Activated T-cell treated with anti-CD3 and anti-CD28 coated beads for 4 hours (primary cell): ENCODE measurements around the gene GSG1L2.

Experiments
- DNase-seq: peaks from one replicate; pipeline ENCODE4 v3.0.0-alpha.2; 2020

Gene GSG1L2

DNA sequence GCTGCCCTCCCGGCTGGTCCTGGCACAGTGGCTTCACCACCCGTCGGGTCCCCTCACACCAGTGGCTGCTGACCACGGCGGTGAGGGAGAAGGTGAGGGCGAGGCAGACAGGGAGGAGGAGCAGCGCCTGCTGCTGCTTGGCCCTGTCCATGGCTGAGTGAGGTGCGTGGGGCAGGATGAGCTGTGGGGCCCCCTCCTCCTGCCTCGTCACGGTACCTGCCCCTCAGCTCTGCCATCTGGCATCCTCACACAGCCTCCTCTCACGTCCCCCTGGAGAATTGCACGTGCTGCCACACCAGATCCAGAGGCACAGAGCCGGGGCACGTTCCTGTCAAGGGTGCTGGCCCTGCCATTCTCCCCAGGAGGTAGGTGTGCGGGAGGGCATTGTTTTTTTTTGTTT, at the start of gene GSG1L2:
TSS of gene GSG1L2 (minus strand) at position 159 of the 400 bp plus-strand sequence. CDS start at position 151, 8 bp downstream.
- no peak for DNase-seq

- DNase-seq = no peak
These were observed 46.7 kb upstream of the GSG1L2 start for GRCh38 chr17:9868552-9868951.

- no peak for DNase-seq
These were observed 43.7 kb upstream of the GSG1L2 start for GRCh38 chr17:9865586-9865985.

DNA sequence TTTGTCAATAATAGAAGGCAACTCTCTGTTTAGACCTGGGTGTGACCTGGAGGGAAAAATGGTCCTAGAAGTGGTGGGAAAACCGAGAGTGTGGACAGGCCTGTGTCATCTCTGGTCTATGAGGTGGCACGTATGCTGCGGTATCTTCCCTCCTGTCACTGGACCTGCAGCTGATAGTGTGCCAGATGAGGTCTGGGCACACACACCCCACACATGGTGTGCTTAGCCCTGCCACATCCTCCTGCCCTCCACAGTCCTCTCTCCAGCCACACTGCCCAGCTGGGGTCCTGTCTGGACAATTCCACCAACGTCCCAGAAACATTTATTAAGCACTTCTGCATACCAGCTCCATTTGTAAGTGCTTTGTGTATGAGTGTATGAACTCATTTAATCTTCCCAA, 41.1 kb upstream of the GSG1L2 start:
- DNase-seq = no peak

- DNase-seq = no peak
These were observed 40.3 kb upstream of the GSG1L2 start for GRCh38 chr17:9862220-9862619.

GRCh38 chr17:9860851-9861250, 39.0 kb upstream of the GSG1L2 start:
- DNase-seq = no peak

DNA sequence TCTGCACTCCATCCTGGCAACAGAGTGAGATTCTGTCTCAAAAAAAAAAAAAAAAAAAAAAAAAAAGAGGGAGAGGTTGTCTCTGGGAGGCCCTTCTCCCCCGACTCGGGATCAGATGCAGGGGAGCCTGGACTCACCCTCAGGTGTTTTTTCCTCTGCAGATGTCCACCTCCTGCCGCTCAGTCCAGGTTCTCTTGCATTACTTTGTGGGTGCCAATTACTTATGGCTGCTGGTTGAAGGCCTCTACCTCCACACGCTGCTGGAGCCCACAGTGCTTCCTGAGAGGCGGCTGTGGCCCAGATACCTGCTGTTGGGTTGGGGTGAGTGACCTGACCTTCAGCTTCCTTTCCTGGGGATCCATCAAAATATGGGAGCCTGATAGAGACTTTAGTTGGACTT, 37.9 kb upstream of the GSG1L2 start:
- no peak for DNase-seq

DNA sequence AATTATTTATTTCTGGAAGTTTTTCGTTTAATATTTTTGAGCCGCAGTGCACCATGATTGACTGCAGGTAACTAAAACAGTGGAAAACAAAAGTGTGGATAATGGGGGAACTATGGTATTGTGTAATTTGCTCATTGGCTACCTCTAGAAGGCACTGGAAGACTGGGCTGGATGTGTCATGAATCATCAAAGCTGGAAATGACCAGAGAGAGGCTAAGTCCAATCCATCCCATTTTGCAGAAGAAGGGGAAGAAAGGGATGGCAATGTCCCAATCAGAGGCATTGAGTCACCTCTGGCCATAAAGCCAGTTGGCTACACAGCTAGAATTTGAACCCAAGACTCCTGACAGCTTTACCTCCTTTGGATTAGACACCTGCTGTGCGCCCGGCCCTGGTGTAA, 33.2 kb upstream of the GSG1L2 start:
- no peak for DNase-seq

GRCh38 chr17:9854255-9854654, 32.4 kb upstream of the GSG1L2 start:
- DNase-seq = no peak

- no peak for DNase-seq
These were observed 28.3 kb upstream of the GSG1L2 start for GRCh38 chr17:9850151-9850550.

DNA sequence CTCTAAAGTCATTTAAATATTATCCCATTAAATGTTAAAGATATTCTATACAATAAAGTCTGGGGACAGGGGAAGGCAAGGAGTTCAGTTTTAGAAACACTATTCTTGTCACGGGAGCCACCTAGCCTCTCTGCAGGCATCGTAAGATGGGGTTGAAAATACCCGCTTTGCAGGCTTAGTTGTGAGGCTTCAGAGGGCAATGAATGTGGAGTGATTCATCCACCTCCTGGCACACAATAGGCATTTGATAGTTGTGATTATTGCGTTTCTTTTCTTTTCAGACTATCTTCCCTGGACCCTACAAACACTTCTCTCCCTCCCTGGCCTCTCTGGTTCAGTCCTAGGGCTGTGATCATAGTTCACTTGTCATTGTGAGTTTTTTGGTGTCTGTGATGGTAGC, 23.4 kb upstream of the GSG1L2 start:
- DNase-seq = no peak

DNA sequence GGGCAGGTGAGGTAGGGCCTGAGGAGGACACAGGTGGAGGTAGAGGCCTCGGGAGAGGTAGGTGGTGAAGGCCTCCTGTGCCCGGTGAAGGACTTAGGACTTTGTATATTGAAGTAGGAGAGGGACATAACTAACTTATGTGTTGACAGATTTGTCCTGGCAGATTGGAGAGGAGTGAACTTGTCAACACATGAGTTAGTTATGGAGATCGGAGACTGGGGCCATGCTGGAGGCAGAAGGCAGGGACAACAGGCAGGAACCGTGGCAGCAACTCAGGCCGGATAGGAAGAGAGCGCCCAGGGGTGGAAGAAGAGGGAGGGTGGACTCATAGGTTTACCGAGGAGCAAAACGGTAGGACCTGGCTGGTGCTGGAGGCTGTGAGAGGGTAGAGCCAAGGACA, 22.3 kb upstream of the GSG1L2 start:
- no peak for DNase-seq

- DNase-seq = no peak
These were observed 21.5 kb upstream of the GSG1L2 start for GRCh38 chr17:9843152-9844010.

DNA sequence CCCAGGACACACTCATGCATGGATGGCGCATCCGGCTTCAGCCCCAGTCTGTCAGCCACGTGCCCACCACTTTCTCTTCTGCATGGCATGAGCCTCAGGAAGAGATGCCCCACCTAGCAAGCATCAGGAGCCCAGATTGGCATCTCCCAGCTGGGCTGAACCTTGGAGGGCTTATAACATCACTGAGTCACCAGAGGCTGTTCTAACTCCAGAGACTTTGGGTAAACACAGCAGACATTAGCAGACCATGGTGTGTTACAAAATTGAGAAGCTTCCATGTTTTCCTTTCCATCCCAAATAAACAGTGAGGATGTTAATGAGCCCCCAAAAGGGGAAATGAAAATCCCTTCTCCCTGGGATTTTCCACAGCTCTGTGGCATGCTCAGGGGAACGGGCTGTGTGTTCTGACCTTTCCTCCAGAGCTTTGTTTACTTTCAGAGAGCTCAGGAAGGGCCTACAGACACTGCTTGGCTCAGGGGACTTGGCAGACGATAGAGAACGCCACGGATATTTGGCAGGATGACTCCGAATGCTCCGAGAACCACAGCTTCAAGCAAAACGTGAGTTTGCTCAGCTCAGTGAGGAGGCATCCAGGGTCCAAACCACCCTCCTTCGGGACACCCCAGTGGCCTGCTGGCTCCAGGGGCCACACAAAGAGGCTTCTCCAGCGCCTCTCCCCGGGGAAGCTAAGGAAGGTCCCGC, 20.3 kb upstream of the GSG1L2 start:
- no peak for DNase-seq

DNA sequence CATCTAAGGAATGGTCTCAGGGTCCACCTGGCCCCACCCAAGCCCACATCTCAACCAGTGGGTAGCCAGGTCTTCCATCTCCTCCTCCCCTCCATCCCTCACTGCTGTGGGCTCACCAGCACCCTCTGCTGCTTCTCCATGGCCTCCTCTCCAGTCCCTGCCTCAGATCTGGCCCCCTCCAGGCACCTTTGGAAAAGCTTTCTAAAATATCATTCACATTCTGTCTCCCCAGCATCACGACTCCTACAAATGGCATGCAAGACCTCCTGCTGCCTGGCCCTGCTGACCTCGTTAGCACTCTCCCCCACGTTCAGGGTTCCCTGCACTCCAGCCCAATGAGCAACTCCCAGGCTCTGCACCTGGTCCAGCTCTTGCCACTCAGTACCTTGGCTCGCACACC, 17.6 kb upstream of the GSG1L2 start:
- DNase-seq = no peak

DNA sequence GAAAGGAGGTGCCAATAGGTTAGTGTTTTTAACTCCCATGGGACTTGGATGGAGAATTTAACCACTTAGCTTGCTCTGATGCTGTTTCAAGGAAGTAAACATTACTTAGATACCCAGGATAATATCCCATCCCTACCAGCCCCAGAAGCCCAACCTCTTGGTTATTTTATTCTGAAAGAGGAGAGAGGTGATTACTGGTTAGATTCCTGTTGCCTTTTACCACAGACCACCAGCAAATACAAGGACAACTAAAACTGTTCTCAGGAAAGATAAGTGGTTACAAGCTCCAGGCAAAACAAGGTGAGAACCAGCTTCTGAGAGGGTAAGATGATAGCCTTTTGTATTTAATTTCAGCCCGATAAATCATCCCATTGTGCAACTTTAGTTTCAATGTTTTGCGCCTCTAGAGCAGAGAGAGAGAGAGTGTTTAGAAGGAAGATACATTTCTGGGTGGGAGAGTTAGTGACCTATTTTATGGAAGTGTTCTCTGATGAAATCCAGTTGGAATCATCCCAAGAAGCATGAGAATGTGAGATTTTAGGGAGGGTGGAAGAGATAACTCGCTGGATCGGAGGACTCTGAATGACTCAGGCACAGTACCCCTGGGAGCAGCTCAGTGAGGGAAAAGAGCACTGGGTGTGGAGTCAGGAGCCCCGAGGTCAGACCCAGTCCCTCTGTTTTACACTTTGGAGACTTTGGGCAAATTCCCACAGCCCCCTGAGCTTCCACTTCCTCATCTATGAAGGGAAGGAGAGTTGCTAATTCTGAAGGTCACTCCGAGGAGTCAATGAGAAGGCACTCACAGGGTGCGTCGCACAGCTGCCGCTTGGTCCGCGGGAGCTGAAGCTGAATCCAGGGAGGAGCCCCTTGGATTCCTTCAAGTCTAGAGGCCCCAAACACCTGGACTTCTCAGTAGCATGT, 15.9 kb upstream of the GSG1L2 start:
- DNase-seq = no peak

DNA sequence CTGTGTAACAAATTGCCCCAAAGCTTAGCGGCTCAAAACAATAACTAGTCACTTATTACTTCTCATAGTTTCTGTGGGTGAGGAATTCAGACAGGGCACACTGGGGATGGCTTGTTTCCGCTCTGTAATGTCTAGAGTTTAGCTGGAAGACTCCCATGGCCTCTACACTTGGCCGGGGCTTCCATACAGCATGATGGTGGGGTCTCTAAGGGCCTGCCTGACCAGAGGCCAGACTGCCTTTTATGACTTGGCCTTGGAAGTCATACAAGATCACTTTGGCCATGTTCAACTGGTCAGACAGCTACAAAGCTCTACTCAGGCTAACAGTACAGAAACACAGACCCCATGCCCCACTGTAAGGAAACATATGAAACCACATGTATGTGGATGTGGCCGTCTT, 12.0 kb upstream of the GSG1L2 start:
- DNase-seq = no peak

- no peak for DNase-seq
These were observed 8.8 kb upstream of the GSG1L2 start for GRCh38 chr17:9830711-9831110.

GRCh38 chr17:9829343-9829742, 7.5 kb upstream of the GSG1L2 start:
- no peak for DNase-seq

- DNase-seq = no peak
These were observed 6.7 kb upstream of the GSG1L2 start for GRCh38 chr17:9828296-9829295.

DNA sequence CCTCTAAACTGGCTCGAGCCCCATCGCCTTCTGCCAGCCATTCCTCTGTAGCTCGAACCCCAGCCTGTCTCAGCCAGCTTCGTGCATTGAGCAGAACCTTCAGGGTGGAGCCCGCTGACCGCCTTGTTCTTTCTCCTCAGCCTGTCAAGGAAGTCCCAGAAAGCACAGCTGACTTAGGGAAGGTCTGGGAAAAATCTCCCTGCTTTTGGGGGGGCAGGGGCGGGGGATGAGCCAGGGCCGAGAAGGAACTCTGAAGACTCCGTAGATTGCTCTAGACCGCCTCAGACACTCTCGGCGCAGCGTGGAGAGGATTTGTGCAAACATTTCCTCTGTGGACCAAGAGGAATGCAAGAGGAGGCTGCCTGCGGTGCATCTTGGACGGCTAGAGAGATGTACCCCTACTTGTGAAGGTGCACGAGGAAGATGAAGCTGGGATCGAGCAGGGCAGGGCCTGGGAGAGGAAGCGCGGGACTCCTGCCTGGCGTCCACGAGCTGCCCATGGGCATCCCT, 3.8 kb upstream of the GSG1L2 start, which contains the start of gene GLP2R:
TSS of gene GLP2R (plus strand) at position 284 of the 510 bp plus-strand sequence. CDS start at position 424, 140 bp downstream.
- no peak for DNase-seq
